CD4-positive, alpha-beta T cell (primary cell): Measurements from ENCODE around the gene SEC62. TPM values are rescaled to one million over a fixed set of nuclear protein-coding genes. Genes with fewer than 3 reads are reported as not detected.
A peak's percentile ranks its signal among the peaks of the same experiment; 100 is the strongest.

ENCODE experiments used
- ATAC-seq: fragments of 200-7000 bp; cut with Tn5 transposase; one replicate; pipeline ENCODE4 v1.10.0; 2022; ENCODE audit warnings: mild to moderate bottlenecking; ENCODE audit not compliant: poor library complexity
- CTCF ChIA-PET: fragments of 350-600 bp; sonication (Branson Sonifier 250); formaldehyde crosslinking; loops from one replicate; lab custom pipeline; 2021; ENCODE audit warnings: antibody characterized with exemption, inconsistent platforms; lab: Charles Lee
- POLR2A ChIA-PET: fragments of 350-600 bp; sonication (Branson Sonifier 250); formaldehyde crosslinking; loops from one replicate; lab custom pipeline; 2021; ENCODE audit warnings: antibody characterized with exemption, inconsistent platforms; lab: Charles Lee
- DNase-seq, 14 experiments: peaks; one replicate each; pipeline ENCODE4 v3.0.0-alpha.2; 2013 to 2020; ENCODE audit warnings: mixed read lengths in 2 of 14
- H3K27ac ChIP-seq, 2 donors: one replicate each; pipeline versions ENCODE4 v1.5.1 to v1.7.0; 2013; ENCODE audit warnings: low read length in 2 of 2, low read depth in 1 of 2, mild to moderate bottlenecking in 1 of 2
- H3K27me3 ChIP-seq, 2 experiments: 1 replicate in 1 of 2; 2 replicates in 1 of 2; pipeline versions ENCODE4 v1.6.1 to v1.7.0; 2013; ENCODE audit warnings: low read length in 2 of 2, control low read depth in 1 of 2, mild to moderate bottlenecking in 1 of 2, moderate library complexity in 1 of 2; ENCODE audit not compliant: insufficient read depth in 2 of 2, control insufficient read depth in 1 of 2
- H3K36me3 ChIP-seq: one replicate; pipeline ENCODE4 v1.6.1; 2013; ENCODE audit warnings: low read length, control low read depth; ENCODE audit not compliant: insufficient read depth
- H3K4me1 ChIP-seq: one replicate; pipeline ENCODE4 v1.6.1; 2013; ENCODE audit warnings: low read length, control low read depth; ENCODE audit not compliant: insufficient read depth
- H3K4me3 ChIP-seq: one replicate; pipeline ENCODE4 v1.5.1; 2013; ENCODE audit warnings: mild to moderate bottlenecking, low read length, moderate library complexity
- H3K9me3 ChIP-seq, 2 experiments: 1 replicate in 1 of 2; 2 replicates in 1 of 2; pipeline versions ENCODE4 v1.6.1 to v1.7.0; 2013; ENCODE audit warnings: low read length in 2 of 2, mild to moderate bottlenecking in 2 of 2, control low read depth in 1 of 2, moderate library complexity in 1 of 2; ENCODE audit not compliant: control insufficient read depth in 1 of 2, insufficient read depth in 1 of 2
- H3K27ac Mint-ChIP-seq: one replicate; pipeline ENCODE4 v1.8.0; 2020; ENCODE audit warnings: mixed read lengths
- H3K27me3 Mint-ChIP-seq: one replicate; pipeline ENCODE4 v1.8.0; 2021; ENCODE audit warnings: mixed read lengths
- H3K36me3 Mint-ChIP-seq: one replicate; pipeline ENCODE4 v1.8.0; 2021; ENCODE audit warnings: low read depth, mixed read lengths
- H3K4me1 Mint-ChIP-seq: one replicate; pipeline ENCODE4 v1.8.0; 2021; ENCODE audit warnings: low read depth, mixed read lengths
- H3K4me3 Mint-ChIP-seq: one replicate; pipeline ENCODE4 v1.8.0; 2020; ENCODE audit warnings: mild to moderate bottlenecking, mixed read lengths
- H3K9me3 Mint-ChIP-seq: one replicate; pipeline ENCODE4 v1.8.0; 2020; ENCODE audit warnings: mixed read lengths
- intact Hi-C, 2 experiments: fragments of 100-400 bp; cut with DNase I in 1 of 2; cut with micrococcal nuclease in 1 of 2; formaldehyde crosslinking; loops; one replicate each; pipeline versions ENCODE4 v1.15.1 to v1.9.0; 2023 to 2025; cut with DNase I, micrococcal nuclease
- total RNA-seq, 174 experiments: library from RNA in 2 of 174; stranded (reverse) in 2 of 174; gene quantifications; one replicate each; pipeline ENCODE4 v1.2.3 and lab custom pipeline; 2021 to 2026
- TF ChIP-seq, protein P1 (sequence below): fragments of 200-600 bp; IDR thresholded peaks from one replicate; pipeline ENCODE4 v1.8.0; 2022; ENCODE audit warnings: antibody characterized with exemption, mild to moderate bottlenecking

Gene SEC62
- total RNA-seq, 2 experiments from 2014 or later, result 113 to 117 TPM

DNA sequence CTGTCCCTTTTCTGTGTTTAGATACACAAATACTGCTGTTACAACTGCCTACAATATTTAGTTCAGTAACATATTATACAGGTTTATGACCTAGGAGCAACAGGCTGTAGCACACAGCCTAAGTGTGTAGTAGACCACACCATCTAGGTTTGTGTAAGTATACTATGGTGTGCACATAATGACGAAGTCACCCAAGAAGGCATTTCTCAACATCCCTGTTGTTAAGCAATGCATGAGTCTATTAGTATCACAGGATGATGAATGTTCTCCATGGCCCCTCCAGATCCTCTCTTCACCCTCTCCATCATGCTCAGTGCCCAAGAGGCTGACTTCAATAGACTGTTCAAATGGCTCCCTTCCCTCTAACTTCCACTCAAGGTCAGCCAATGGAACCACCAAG, 14.6 kb upstream of the SEC62 start:
- Histone ChIP-seq H3K9me3 (no peaks in the 10 kb centered on the region), H3K4me3 (no peak overlapping the region), H3K4me1 (no peaks in the 10 kb centered on the region), H3K36me3 (no peaks in the 10 kb centered on the region), H3K27me3 (peaks cover 0 to 6% of the 10 kb centered on the region in 2 experiments), H3K27ac (no peak overlapping the region)
- ATAC-seq (no peak), DNase-seq (peak in 2 of 14 experiments; percentile 45 to 62)
- TF ChIP-seq, protein P1, sequence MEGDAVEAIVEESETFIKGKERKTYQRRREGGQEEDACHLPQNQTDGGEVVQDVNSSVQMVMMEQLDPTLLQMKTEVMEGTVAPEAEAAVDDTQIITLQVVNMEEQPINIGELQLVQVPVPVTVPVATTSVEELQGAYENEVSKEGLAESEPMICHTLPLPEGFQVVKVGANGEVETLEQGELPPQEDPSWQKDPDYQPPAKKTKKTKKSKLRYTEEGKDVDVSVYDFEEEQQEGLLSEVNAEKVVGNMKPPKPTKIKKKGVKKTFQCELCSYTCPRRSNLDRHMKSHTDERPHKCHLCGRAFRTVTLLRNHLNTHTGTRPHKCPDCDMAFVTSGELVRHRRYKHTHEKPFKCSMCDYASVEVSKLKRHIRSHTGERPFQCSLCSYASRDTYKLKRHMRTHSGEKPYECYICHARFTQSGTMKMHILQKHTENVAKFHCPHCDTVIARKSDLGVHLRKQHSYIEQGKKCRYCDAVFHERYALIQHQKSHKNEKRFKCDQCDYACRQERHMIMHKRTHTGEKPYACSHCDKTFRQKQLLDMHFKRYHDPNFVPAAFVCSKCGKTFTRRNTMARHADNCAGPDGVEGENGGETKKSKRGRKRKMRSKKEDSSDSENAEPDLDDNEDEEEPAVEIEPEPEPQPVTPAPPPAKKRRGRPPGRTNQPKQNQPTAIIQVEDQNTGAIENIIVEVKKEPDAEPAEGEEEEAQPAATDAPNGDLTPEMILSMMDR, result no peak
- no peaks in the 10 kb centered on the region for H3K9me3 Mint-ChIP-seq
- H3K4me1 Mint-ChIP-seq, result no peaks in the 10 kb centered on the region
- intact Hi-C loops, result no loop called here
- no peaks in the 10 kb centered on the region for H3K36me3 Mint-ChIP-seq
- CTCF ChIA-PET, result no interaction called here
- peaks cover 13% of the 10 kb centered on the region for H3K27me3 Mint-ChIP-seq
- POLR2A ChIA-PET, result no interaction called here
- no peak overlapping the region for H3K27ac Mint-ChIP-seq
- H3K4me3 Mint-ChIP-seq, result no peak overlapping the region

DNA sequence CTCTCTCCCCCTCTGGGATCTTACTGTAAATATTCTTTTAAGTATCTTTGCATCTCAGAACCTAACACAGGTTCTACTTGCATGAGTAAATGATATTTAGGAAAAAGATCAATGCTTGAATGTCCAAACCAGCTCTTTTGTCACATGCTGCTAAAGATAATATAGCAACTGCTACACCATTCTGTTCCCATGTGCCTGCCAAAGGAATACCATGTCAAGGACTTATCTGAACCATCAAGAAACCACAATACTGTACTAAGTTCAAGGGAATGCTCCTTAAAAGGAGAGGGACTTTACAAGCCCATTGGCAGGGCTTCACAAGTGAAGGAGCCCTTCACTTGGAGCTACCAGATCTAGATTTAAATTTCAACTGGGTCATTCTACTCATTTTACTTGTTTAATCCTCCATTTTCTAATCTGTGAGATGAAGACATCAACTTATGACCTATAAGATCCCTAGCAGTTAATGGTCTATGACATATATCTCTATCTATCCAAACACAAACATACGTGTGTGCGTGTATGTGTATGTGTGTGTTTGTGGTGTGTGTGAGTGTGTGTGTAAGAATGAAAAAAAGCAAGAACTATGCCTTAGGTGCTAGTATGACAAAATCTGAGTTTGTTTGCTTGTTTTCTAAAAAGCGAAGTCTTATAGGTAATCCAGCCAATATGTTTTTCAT, 13.0 kb upstream of the SEC62 start:
- H3K27me3 Mint-ChIP-seq, result peaks cover 14% of the 10 kb centered on the region
- no peak overlapping the region for H3K4me3 Mint-ChIP-seq
- TF ChIP-seq, protein P1, result no peak
- no peaks in the 10 kb centered on the region for H3K4me1 Mint-ChIP-seq
- intact Hi-C loops, result no loop called here
- no peak overlapping the region for H3K27ac Mint-ChIP-seq
- no peak for ATAC-seq
- H3K4me1 ChIP-seq, result no peaks in the 10 kb centered on the region
- no peaks in the 10 kb centered on the region for H3K9me3 ChIP-seq
- H3K27me3 ChIP-seq, result peaks cover 0 to 6% of the 10 kb centered on the region in 2 experiments
- CTCF ChIA-PET, result no interaction called here
- no peaks in the 10 kb centered on the region for H3K36me3 Mint-ChIP-seq
- no peak overlapping the region for H3K27ac ChIP-seq
- POLR2A ChIA-PET, result interaction anchor here (2.8 kb wide), 1 partner anchor 13 kb away, joined by 10 read pairs; the partner anchor contains the start of gene SEC62
- no peaks in the 10 kb centered on the region for H3K9me3 Mint-ChIP-seq
- H3K4me3 ChIP-seq, result no peak overlapping the region
- no peak for DNase-seq
- no peaks in the 10 kb centered on the region for H3K36me3 ChIP-seq

DNA sequence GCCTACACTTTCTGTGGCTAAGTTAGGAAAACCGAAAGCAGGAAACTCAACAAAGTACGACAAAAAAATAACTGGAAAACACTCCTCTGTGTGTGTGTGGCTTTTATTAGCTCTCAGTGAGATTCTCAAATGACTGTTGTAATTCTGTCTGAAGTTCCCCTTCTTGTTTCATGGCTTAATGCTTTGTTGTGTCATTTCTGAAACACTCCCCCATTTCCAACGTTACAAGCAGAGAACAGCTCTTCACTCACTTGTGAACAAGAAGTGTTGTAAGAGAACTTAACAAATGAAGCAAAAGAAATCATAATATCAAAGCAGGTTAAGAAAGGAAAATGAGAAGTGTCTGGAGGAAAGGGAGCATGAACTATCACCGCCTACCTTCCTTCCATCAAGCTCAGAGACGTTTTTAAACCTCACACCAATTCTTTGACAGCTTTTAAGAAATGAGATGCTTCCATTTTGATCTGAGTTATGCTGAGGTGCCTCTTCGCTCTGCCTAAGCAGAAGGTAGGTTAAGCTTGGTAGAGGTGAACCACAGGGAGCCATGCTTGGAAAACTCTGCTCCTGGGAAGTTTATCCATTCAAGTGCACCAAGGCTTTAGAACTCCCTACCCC, 12.4 kb upstream of the SEC62 start:
- ChIA-PET POLR2A (interaction anchor here (2.8 kb wide), 1 partner anchor 12 kb away, joined by 10 read pairs; the partner anchor contains the start of gene SEC62), CTCF (no interaction called here)
- Histone ChIP-seq H3K9me3 (no peaks in the 10 kb centered on the region), H3K4me3 (no peak overlapping the region), H3K36me3 (no peaks in the 10 kb centered on the region), H3K27ac (no peak overlapping the region), H3K4me1 (no peaks in the 10 kb centered on the region), H3K27me3 (peaks cover 0 to 6% of the 10 kb centered on the region in 2 experiments)
- DNase-seq (peak in 3 of 14 experiments; percentile 13 to 31 (median 29)), ATAC-seq (no peak)
- H3K4me3 Mint-ChIP-seq, result no peak overlapping the region
- TF ChIP-seq, protein P1, result no peak
- peaks cover 14% of the 10 kb centered on the region for H3K27me3 Mint-ChIP-seq
- intact Hi-C loops, result no loop called here
- H3K27ac Mint-ChIP-seq, result no peak overlapping the region
- H3K9me3 Mint-ChIP-seq, result no peaks in the 10 kb centered on the region
- no peaks in the 10 kb centered on the region for H3K4me1 Mint-ChIP-seq
- no peaks in the 10 kb centered on the region for H3K36me3 Mint-ChIP-seq
